Measurements from ENCODE around the gene LRRC31. TPM values are rescaled to one million over a fixed set of nuclear protein-coding genes. Genes with fewer than 3 reads are reported as not detected.

The LRRC31 gene
- total RNA-seq, 2 experiments from 2014 or later = not detected

- DNase-seq = peak; percentile 49 to 91 (median 66)
- Histone ChIP-seq H3K36me3 (ENCODE audit: insufficient read depth, low read length) (no peaks in the 10 kb centered on the region), H3K27ac (ENCODE audit: low read depth in 1 of 2, low read length in 2 of 2) (no peak overlapping the region), H3K4me1 (ENCODE audit: insufficient read depth, low read length) (peaks cover 27% of the 10 kb centered on the region), H3K27me3 (ENCODE audit: control insufficient read depth in 1 of 2, insufficient read depth in 2 of 2, low read length in 2 of 2) (peaks cover 0 to 4% of the 10 kb centered on the region in 2 experiments), H3K9me3 (ENCODE audit: control insufficient read depth in 1 of 2, insufficient read depth in 1 of 2, low read length in 2 of 2) (peaks cover 0 to 13% of the 10 kb centered on the region in 2 experiments), H3K4me3 (ENCODE audit: low read length) (peak overlapping the region; percentile 68)
- Mint-ChIP-seq H3K36me3 (ENCODE audit: low read depth) (peaks cover 7% of the 10 kb centered on the region), H3K4me1 (ENCODE audit: low read depth) (peaks cover 26% of the 10 kb centered on the region), H3K9me3 (peaks cover 5% of the 10 kb centered on the region), H3K27me3 (peaks cover 6% of the 10 kb centered on the region), H3K4me3 (peak overlapping the region; percentile 94), H3K27ac (peak overlapping the region; percentile 43)
- ATAC-seq (ENCODE audit: poor library complexity) = peak; percentile 91
- ChIA-PET CTCF (interaction anchor here (1.0 kb wide), 1 partner anchor 154 kb away, joined by 3 read pairs; no protein-coding TSS in a partner anchor), POLR2A (interaction anchor here (2.1 kb wide), 1 partner anchor 41 kb away, joined by 7 read pairs; the partner anchor contains the start of gene MYNN)
- TF ChIP-seq CTCF (IDR thresholded peaks at IDR 0.05) = peak; percentile 66
- intact Hi-C loops (cut with DNase I, micrococcal nuclease) = loop anchor here in 1 of 2 experiments (5.0 kb wide), 2 partner anchors 42 to 153 kb away; partner anchors contain the start of genes MYNN and SEC62
These were observed 55.8 kb downstream of the LRRC31 start for GRCh38 chr3:169813757-169814517.

- Mint-ChIP-seq H3K4me3 (peak overlapping the region; percentile 94), H3K36me3 (ENCODE audit: low read depth) (peaks cover 7% of the 10 kb centered on the region), H3K9me3 (peaks cover 5% of the 10 kb centered on the region), H3K27me3 (peaks cover 3% of the 10 kb centered on the region), H3K4me1 (ENCODE audit: low read depth) (peaks cover 26% of the 10 kb centered on the region), H3K27ac (peak overlapping the region; percentile 43)
- Histone ChIP-seq H3K4me3 (ENCODE audit: low read length) (peak overlapping the region; percentile 68), H3K36me3 (ENCODE audit: insufficient read depth, low read length) (no peaks in the 10 kb centered on the region), H3K27ac (ENCODE audit: low read depth in 1 of 2, low read length in 2 of 2) (no peak overlapping the region), H3K4me1 (ENCODE audit: insufficient read depth, low read length) (peaks cover 27% of the 10 kb centered on the region), H3K27me3 (ENCODE audit: control insufficient read depth in 1 of 2, insufficient read depth in 2 of 2, low read length in 2 of 2) (peaks cover 0 to 4% of the 10 kb centered on the region in 2 experiments), H3K9me3 (ENCODE audit: control insufficient read depth in 1 of 2, insufficient read depth in 1 of 2, low read length in 2 of 2) (peaks cover 0 to 13% of the 10 kb centered on the region in 2 experiments)
- DNase-seq = peak in 2 of 14 experiments; percentile 10 to 17
- CTCF ChIA-PET = interaction anchor here (1.0 kb wide), 1 partner anchor 155 kb away, joined by 3 read pairs; no protein-coding TSS in a partner anchor
- ATAC-seq (ENCODE audit: poor library complexity) = peak; percentile 4
- intact Hi-C loops (cut with DNase I, micrococcal nuclease) = loop anchor here in 1 of 2 experiments (5.0 kb wide), 2 partner anchors 41 to 154 kb away; partner anchors contain the start of genes MYNN and SEC62
- TF ChIP-seq CTCF (IDR thresholded peaks at IDR 0.05) = no peak
- POLR2A ChIA-PET = interaction anchor here (0.7 to 2.4 kb wide), 4 partner anchors 40 to 153 kb away, joined by 3 to 13 read pairs (median 4); partner anchors contain the start of genes ACTRT3, MYNN and SEC62
These were observed 56.5 kb downstream of the LRRC31 start for GRCh38 chr3:169813278-169813677.

GRCh38 chr3:169812332-169813235, 57.2 kb downstream of the LRRC31 start, which contains the start of the genes LRRC34 and LRRIQ4:
Gene LRRC34 (minus strand): TSS chr3:169812904. CDS start chr3:169812548, 356 bp downstream.
Gene LRRIQ4 (plus strand): TSS chr3:169812870. CDS start chr3:169821922, 9,052 bp downstream.
- peak within 1 kb of the TSS; percentile 68 for H3K4me3 ChIP-seq (ENCODE audit: low read length)
- H3K27me3 ChIP-seq (ENCODE audit: control insufficient read depth in 1 of 2, insufficient read depth in 2 of 2, low read length in 2 of 2) = no peaks in the 10 kb centered on the region
- peaks cover 0 to 13% of the 10 kb centered on the region in 2 experiments for H3K9me3 ChIP-seq (ENCODE audit: control insufficient read depth in 1 of 2, insufficient read depth in 1 of 2, low read length in 2 of 2)
- POLR2A ChIA-PET = interaction anchor here (0.7 to 2.4 kb wide), 5 partner anchors 40 to 154 kb away, joined by 3 to 13 read pairs (median 4); partner anchors contain the start of genes ACTRT3, MYNN, SEC62 and TERC
- Mint-ChIP-seq H3K27ac (peak within 1 kb of the TSS; percentile 43), H3K27me3 (no peaks in the 10 kb centered on the region), H3K36me3 (ENCODE audit: low read depth) (peaks cover 7% of the 10 kb centered on the region), H3K9me3 (peaks cover 5% of the 10 kb centered on the region), H3K4me3 (peak within 1 kb of the TSS; percentile 94), H3K4me1 (ENCODE audit: low read depth) (peaks cover 26% of the 10 kb centered on the region)
- intact Hi-C loops (cut with DNase I, micrococcal nuclease) = loop anchor here in 1 of 2 experiments (5.0 kb wide), 2 partner anchors 40 to 155 kb away; partner anchors contain the start of genes MYNN and SEC62
- H3K36me3 ChIP-seq (ENCODE audit: insufficient read depth, low read length) = no peaks in the 10 kb centered on the region
- H3K4me1 ChIP-seq (ENCODE audit: insufficient read depth, low read length) = peaks cover 27% of the 10 kb centered on the region
- no peak for TF ChIP-seq CTCF (IDR thresholded peaks at IDR 0.05)
- no peak within 1 kb of the TSS for H3K27ac ChIP-seq (ENCODE audit: low read depth in 1 of 2, low read length in 2 of 2)
- CTCF ChIA-PET = no interaction called here
- DNase-seq (peak; percentile 33 to 81 (median 53)), ATAC-seq (ENCODE audit: poor library complexity) (peak; percentile 45)

Measured in CD4-positive, alpha-beta T cell (primary cell).